ENCODE data around the gene INHA. TPM values are rescaled to one million over a fixed set of nuclear protein-coding genes. Genes with fewer than 3 reads are reported as not detected.

The INHA gene
- total and polyA plus RNA-seq, 2 donors: 0.49 TPM; not detected in 1

- H3K4me3 ChIP-seq (ENCODE audit: low read depth, low read length): no peak overlapping the region
- 93% methylated on average over 3 of the region's 3 CpGs for WGBS
Observed at GRCh38 chr2:219545295-219545942, 26.7 kb upstream of the INHA start.

GRCh38 chr2:219545943-219546352 lies 26.2 kb upstream of the INHA start:
- Histone ChIP-seq H3K4me3 (ENCODE audit: low read depth, low read length) (no peak overlapping the region), H3K4me1 (ENCODE audit: insufficient read depth) (no peaks in the 10 kb centered on the region), H3K27ac (ENCODE audit: low read depth) (no peak overlapping the region), H3K36me3 (ENCODE audit: insufficient read depth) (no peaks in the 10 kb centered on the region)
- DNase-seq (ENCODE audit: extremely low spot score): no peak
- 77% methylated on average over 4 of the region's 4 CpGs for WGBS

More at GRCh38 chr2:219545295-219545942, 26.7 kb upstream of the INHA start:
- Histone ChIP-seq H3K36me3 (ENCODE audit: insufficient read depth) (no peaks in the 10 kb centered on the region), H3K27ac (ENCODE audit: low read depth) (no peak overlapping the region), H3K4me1 (ENCODE audit: insufficient read depth) (no peaks in the 10 kb centered on the region)
- DNase-seq (ENCODE audit: extremely low spot score): no peak

- 94% methylated on average over 26 of the region's 26 CpGs for WGBS
- no peak for DNase-seq (ENCODE audit: extremely low spot score)
- H3K36me3 ChIP-seq (ENCODE audit: insufficient read depth): no peaks in the 10 kb centered on the region
- no peaks in the 10 kb centered on the region for H3K4me1 ChIP-seq (ENCODE audit: insufficient read depth)
- no peak overlapping the region for H3K27ac ChIP-seq (ENCODE audit: low read depth)
- no peak overlapping the region for H3K4me3 ChIP-seq (ENCODE audit: low read depth, low read length)
Observed at GRCh38 chr2:219547621-219548020, 24.5 kb upstream of the INHA start.

- Histone ChIP-seq H3K4me3 (ENCODE audit: low read depth, low read length) (no peak overlapping the region), H3K27ac (ENCODE audit: low read depth) (no peak overlapping the region), H3K36me3 (ENCODE audit: insufficient read depth) (no peaks in the 10 kb centered on the region), H3K4me1 (ENCODE audit: insufficient read depth) (no peaks in the 10 kb centered on the region)
- 94% methylated on average over 18 of the region's 18 CpGs for WGBS
- no peak for DNase-seq (ENCODE audit: extremely low spot score)
Observed at GRCh38 chr2:219548990-219549389, 23.1 kb upstream of the INHA start.

- Histone ChIP-seq H3K36me3 (ENCODE audit: insufficient read depth) (no peaks in the 10 kb centered on the region), H3K4me3 (ENCODE audit: low read depth, low read length) (no peak overlapping the region), H3K4me1 (ENCODE audit: insufficient read depth) (no peaks in the 10 kb centered on the region), H3K27ac (ENCODE audit: low read depth) (no peak overlapping the region)
- 91% methylated on average over 9 of the region's 9 CpGs for WGBS
- no peak for DNase-seq (ENCODE audit: extremely low spot score)
Observed at GRCh38 chr2:219549619-219550018, 22.5 kb upstream of the INHA start.

- Histone ChIP-seq H3K36me3 (ENCODE audit: insufficient read depth) (no peaks in the 10 kb centered on the region), H3K4me1 (ENCODE audit: insufficient read depth) (no peaks in the 10 kb centered on the region), H3K27ac (ENCODE audit: low read depth) (no peak overlapping the region), H3K4me3 (ENCODE audit: low read depth, low read length) (peak overlapping the region; percentile 47)
- WGBS: 5% methylated on average over 54 of the region's 54 CpGs
- DNase-seq (ENCODE audit: extremely low spot score): no peak
Observed at GRCh38 chr2:219551441-219552381, 20.4 kb upstream of the INHA start.

GRCh38 chr2:219552382-219553167 lies 19.5 kb upstream of the INHA start:
- no peak overlapping the region for H3K27ac ChIP-seq (ENCODE audit: low read depth)

GRCh38 chr2:219553168-219553417 lies 19.0 kb upstream of the INHA start:
- no peak for DNase-seq (ENCODE audit: extremely low spot score)
- peak overlapping the region; percentile 47 for H3K4me3 ChIP-seq (ENCODE audit: low read depth, low read length)
- H3K36me3 ChIP-seq (ENCODE audit: insufficient read depth): no peaks in the 10 kb centered on the region
- 34% methylated on average over 7 of the region's 7 CpGs for WGBS
- H3K27ac ChIP-seq (ENCODE audit: low read depth): no peak overlapping the region
- no peaks in the 10 kb centered on the region for H3K4me1 ChIP-seq (ENCODE audit: insufficient read depth)

More at GRCh38 chr2:219552382-219553167, 19.5 kb upstream of the INHA start:
- Histone ChIP-seq H3K36me3 (ENCODE audit: insufficient read depth) (no peaks in the 10 kb centered on the region), H3K4me3 (ENCODE audit: low read depth, low read length) (peak overlapping the region; percentile 47), H3K4me1 (ENCODE audit: insufficient read depth) (no peaks in the 10 kb centered on the region)
- WGBS: under 1% methylated on average over 99 of the region's 99 CpGs
- no peak for DNase-seq (ENCODE audit: extremely low spot score)

- no peaks in the 10 kb centered on the region for H3K36me3 ChIP-seq (ENCODE audit: insufficient read depth)
- 79% methylated on average over 12 of the region's 12 CpGs for WGBS
- no peaks in the 10 kb centered on the region for H3K4me1 ChIP-seq (ENCODE audit: insufficient read depth)
- H3K27ac ChIP-seq (ENCODE audit: low read depth): no peak overlapping the region
- no peak overlapping the region for H3K4me3 ChIP-seq (ENCODE audit: low read depth, low read length)
- DNase-seq (ENCODE audit: extremely low spot score): no peak
Observed at GRCh38 chr2:219553463-219553963, 18.6 kb upstream of the INHA start.

- WGBS: 94% methylated on average over 15 of the region's 15 CpGs
- no peak for DNase-seq (ENCODE audit: extremely low spot score)
- no peaks in the 10 kb centered on the region for H3K36me3 ChIP-seq (ENCODE audit: insufficient read depth)
- no peak overlapping the region for H3K4me3 ChIP-seq (ENCODE audit: low read depth, low read length)
- no peak overlapping the region for H3K27ac ChIP-seq (ENCODE audit: low read depth)
- H3K4me1 ChIP-seq (ENCODE audit: insufficient read depth): no peaks in the 10 kb centered on the region
Observed at GRCh38 chr2:219554350-219554749, 17.8 kb upstream of the INHA start.

- H3K27ac ChIP-seq (ENCODE audit: low read depth): no peak overlapping the region
- no peak overlapping the region for H3K4me3 ChIP-seq (ENCODE audit: low read depth, low read length)
- H3K4me1 ChIP-seq (ENCODE audit: insufficient read depth): no peaks in the 10 kb centered on the region
- DNase-seq (ENCODE audit: extremely low spot score): no peak
- H3K36me3 ChIP-seq (ENCODE audit: insufficient read depth): no peaks in the 10 kb centered on the region
- 93% methylated on average over 20 of the region's 20 CpGs for WGBS
Observed at GRCh38 chr2:219555956-219556355, 16.2 kb upstream of the INHA start.

- DNase-seq (ENCODE audit: extremely low spot score): no peak
- Histone ChIP-seq H3K36me3 (ENCODE audit: insufficient read depth) (no peaks in the 10 kb centered on the region), H3K4me1 (ENCODE audit: insufficient read depth) (no peaks in the 10 kb centered on the region), H3K4me3 (ENCODE audit: low read depth, low read length) (no peak overlapping the region), H3K27ac (ENCODE audit: low read depth) (no peak overlapping the region)
- 91% methylated on average over 19 of the region's 19 CpGs for WGBS
Observed at GRCh38 chr2:219556413-219556812, 15.7 kb upstream of the INHA start.

GRCh38 chr2:219557320-219557719 lies 14.8 kb upstream of the INHA start:
- DNase-seq (ENCODE audit: extremely low spot score): no peak
- Histone ChIP-seq H3K4me1 (ENCODE audit: insufficient read depth) (no peaks in the 10 kb centered on the region), H3K36me3 (ENCODE audit: insufficient read depth) (no peaks in the 10 kb centered on the region), H3K4me3 (ENCODE audit: low read depth, low read length) (no peak overlapping the region), H3K27ac (ENCODE audit: low read depth) (no peak overlapping the region)
- WGBS: 94% methylated on average over 21 of the region's 21 CpGs

Data from urinary bladder (tissue), 4 donors.